HCT116 (cell line): ENCODE results near the gene MAN2B2. TPM values are rescaled to one million over a fixed set of nuclear protein-coding genes. Genes with fewer than 3 reads are reported as not detected.

ENCODE experiments used
- ATAC-seq: fragments of 200-7000 bp; cut with Tn5 transposase; 2 replicates; pipeline ENCODE4 v1.9.1; 2020; ENCODE audit warnings: mild to moderate bottlenecking, moderate library complexity
- BruUV-seq: library from RNA; stranded (reverse); fragments of 400-500 nt; replicated peaks from 2 replicates; lab custom pipeline; 2021; lab: Mats Ljungman, UMichigan
- CTCF ChIA-PET: fragments of 300-600 bp; sonication (Branson Sonifier 250); formaldehyde crosslinking; loops from one replicate; lab custom pipeline; 2021; ENCODE audit warnings: antibody characterized with exemption; lab: Charles Lee
- POLR2A ChIA-PET: fragments of 300-600, 350-600 bp; sonication (Branson Sonifier 250); formaldehyde crosslinking; loops from one replicate; lab custom pipeline; 2021; ENCODE audit warnings: antibody characterized with exemption; lab: Charles Lee
- RAD21 ChIA-PET, 2 experiments: fragments of 300-600 bp; sonication (Branson Sonifier 250); formaldehyde crosslinking; loops; one replicate each; lab custom pipeline; 2023; ENCODE audit warnings: low total read pairs in 2 of 2; ENCODE audit not compliant: uncharacterized antibody in 2 of 2, unreplicated experiment in 2 of 2, low non-redundant PET in 1 of 2; lab: Charles Lee
- DNase-seq: peaks from one replicate; pipeline ENCODE4 v3.0.0-alpha.2; 2010; ENCODE audit warnings: low read depth, low spot score
- H2AFZ ChIP-seq: fragments of 200-600 bp; shearing (Covaris generic), sonication (generic); 2 replicates; pipeline ENCODE4 v1.6.1; 2017; ENCODE audit warnings: low read depth, mixed run types, mixed read lengths, antibody characterized with exemption, low read length; ENCODE audit not compliant: poor library complexity, severe bottlenecking
- H3K27ac ChIP-seq: 2 replicates; pipeline ENCODE4 v1.5.1; 2012; ENCODE audit warnings: low read depth, low read length
- H3K27me3 ChIP-seq: fragments of 200-600 bp; sonication (generic); 2 replicates; pipeline ENCODE4 v1.6.1; 2016; ENCODE audit warnings: mixed run types, low read length, mixed read lengths; ENCODE audit not compliant: insufficient read depth
- H3K36me3 ChIP-seq, 2 experiments: fragments of 200-500 bp in 1 of 2; fragments of 200-600 bp in 1 of 2; sonication (Bioruptor generic) in 1 of 2; sonication (generic) in 1 of 2; 2 replicates each; pipeline versions ENCODE4 v1.5.1 to v1.6.1; 2014 to 2016; ENCODE audit warnings: low read length in 2 of 2, inconsistent platforms in 1 of 2, mixed read lengths in 1 of 2, mixed run types in 1 of 2; ENCODE audit not compliant: insufficient read depth in 2 of 2, control insufficient read depth in 1 of 2
- H3K4me1 ChIP-seq, 2 experiments: fragments of 200-600 bp in 1 of 2; sonication (generic) in 1 of 2; 2 replicates each; pipeline versions ENCODE4 v1.5.1 to v1.6.1; 2012 to 2017; ENCODE audit warnings: low read length in 2 of 2, inconsistent platforms in 1 of 2, mild to moderate bottlenecking in 1 of 2, mixed read lengths in 1 of 2, mixed run types in 1 of 2, moderate library complexity in 1 of 2; ENCODE audit not compliant: insufficient read depth in 2 of 2, control insufficient read depth in 1 of 2
- H3K4me2 ChIP-seq: fragments of 200-600 bp; sonication (generic); 2 replicates; pipeline ENCODE4 v1.6.1; 2017; ENCODE audit warnings: mixed run types, low read length, mixed read lengths
- H3K4me3 ChIP-seq, 2 experiments: fragments of 200-600 bp in 1 of 2; sonication (generic) in 1 of 2; replicated peaks in 1 of 2; 2 replicates each; pipeline ENCODE4 v1.5.1; 2011 to 2016; ENCODE audit warnings: low read length in 2 of 2, control low read depth in 1 of 2, low read depth in 1 of 2, mild to moderate bottlenecking in 1 of 2, mixed read lengths in 1 of 2, mixed run types in 1 of 2
- H3K79me2 ChIP-seq: fragments of 200-600 bp; sonication (generic); 2 replicates; pipeline ENCODE4 v1.6.1; 2017; ENCODE audit warnings: mild to moderate bottlenecking, mixed run types, low read length, moderate library complexity, mixed read lengths; ENCODE audit not compliant: insufficient read depth
- H3K9ac ChIP-seq: fragments of 200-600 bp; sonication (generic); 2 replicates; pipeline ENCODE4 v1.6.1; 2016; ENCODE audit warnings: low read length, mixed read lengths
- H3K9me2 ChIP-seq: fragments of 200-600 bp; sonication (generic), shearing (Covaris generic); 2 replicates; pipeline ENCODE4 v1.6.1; 2017; ENCODE audit warnings: mixed run types, mild to moderate bottlenecking, moderate library complexity; ENCODE audit not compliant: insufficient read depth
- H3K9me3 ChIP-seq, 2 experiments: fragments of 200-500 bp in 1 of 2; fragments of 200-600 bp in 1 of 2; sonication (Bioruptor generic) in 1 of 2; sonication (generic) in 1 of 2; 2 replicates each; pipeline ENCODE4 v1.6.1; 2014 to 2017; ENCODE audit warnings: low read length in 2 of 2, mixed read lengths in 2 of 2, inconsistent platforms in 1 of 2, low read depth in 1 of 2, mild to moderate bottlenecking in 1 of 2, mixed run types in 1 of 2, moderate library complexity in 1 of 2; ENCODE audit not compliant: control insufficient read depth in 1 of 2, insufficient read depth in 1 of 2
- H4K20me1 ChIP-seq: fragments of 200-600 bp; sonication (generic), shearing (Covaris generic); 2 replicates; pipeline ENCODE4 v1.6.1; 2017; ENCODE audit warnings: mixed run types, mild to moderate bottlenecking, moderate library complexity; ENCODE audit not compliant: insufficient read depth
- ATF3 ChIP-seq: IDR thresholded peaks from 2 replicates; pipeline ENCODE4 v1.6.1; 2012
- CBX3 ChIP-seq: IDR thresholded peaks from 2 replicates; pipeline ENCODE4 v1.6.1; 2012; ENCODE audit warnings: low read depth
- EGR1 ChIP-seq: IDR thresholded peaks from 2 replicates; pipeline ENCODE4 v1.6.1; 2012; ENCODE audit warnings: low read depth
- EZH2 ChIP-seq: fragments of 200-600 bp; sonication (generic); IDR thresholded peaks from 2 replicates; pipeline ENCODE4 v1.6.1; 2017; ENCODE audit warnings: antibody characterized with exemption, mixed run types
- EZH2phosphoT487 ChIP-seq: fragments of 200-600 bp; IDR thresholded peaks from 2 replicates; pipeline ENCODE4 v1.6.1; 2018; ENCODE audit warnings: antibody characterized with exemption, borderline replicate concordance
- FOSL1 ChIP-seq: IDR thresholded peaks from 2 replicates; pipeline ENCODE4 v1.6.1; 2012; ENCODE audit warnings: low read depth
- JUND ChIP-seq: IDR thresholded peaks from 2 replicates; pipeline ENCODE4 v1.6.1; 2012
- MAX ChIP-seq: IDR thresholded peaks from 2 replicates; pipeline ENCODE4 v1.6.1; 2012
- POLR2A ChIP-seq: IDR thresholded peaks from 2 replicates; pipeline ENCODE4 v1.7.0; 2011; ENCODE audit warnings: borderline replicate concordance; ENCODE audit not compliant: insufficient read depth, insufficient read length; ENCODE audit errors: extremely low read depth
- RAD21 ChIP-seq: IDR thresholded peaks from 2 replicates; pipeline ENCODE4 v1.6.1; 2012; ENCODE audit warnings: low read depth, mild to moderate bottlenecking
- REST ChIP-seq: IDR thresholded peaks from 2 replicates; pipeline ENCODE4 v1.6.1; 2012; ENCODE audit warnings: low read depth
- SIN3A ChIP-seq: IDR thresholded peaks from 2 replicates; pipeline ENCODE4 v1.6.1; 2012; ENCODE audit warnings: low read depth
- YY1 ChIP-seq: IDR thresholded peaks from 2 replicates; pipeline ENCODE4 v1.6.1; 2011; ENCODE audit warnings: low read length, low read depth, moderate library complexity, mild to moderate bottlenecking; ENCODE audit not compliant: insufficient replicate concordance; ENCODE audit errors: extremely low read depth
- ZBTB33 ChIP-seq: IDR thresholded peaks from 2 replicates; pipeline ENCODE4 v1.6.1; 2011; ENCODE audit warnings: mild to moderate bottlenecking, low read length, moderate library complexity; ENCODE audit not compliant: insufficient replicate concordance; ENCODE audit errors: extremely low read depth
- intact Hi-C: fragments of 100-400 bp; cut with micrococcal nuclease; formaldehyde crosslinking; loops from 2 replicates; pipeline ENCODE4 v1.10.0; 2022
- total RNA-seq: library from RNA; stranded (reverse); gene quantifications from one replicate; pipeline ENCODE4 v1.2.1, GENCODE V29; 2021; ENCODE audit not compliant: unreplicated experiment

MAN2B2 gene
- total RNA-seq, 1 experiment from 2014 or later, result 18.0 TPM

- POLR2A ChIA-PET, result no interaction called here
- RAD21 ChIA-PET, result no interaction called here
- peaks cover 43% of the 10 kb centered on the region for H3K27me3 ChIP-seq
These were observed 13.2 kb upstream of the MAN2B2 start for GRCh38 chr4:6561706-6562371.

More at GRCh38 chr4:6561706-6562371, 13.2 kb upstream of the MAN2B2 start:
- Histone ChIP-seq H2AFZ (no peak overlapping the region), H3K9me3 (no peaks in the 10 kb centered on the region), H4K20me1 (no peaks in the 10 kb centered on the region), H3K27ac (no peak overlapping the region), H3K4me2 (no peak overlapping the region), H3K4me1 (no peaks in the 10 kb centered on the region), H3K79me2 (no peaks in the 10 kb centered on the region), H3K9ac (no peak overlapping the region), H3K4me3 (no peak overlapping the region), H3K9me2 (no peaks in the 10 kb centered on the region), H3K36me3 (no peaks in the 10 kb centered on the region)
- TF ChIP-seq REST, result no peak
- no peak for TF ChIP-seq EZH2phosphoT487
- TF ChIP-seq MAX, result no peak
- no peak for TF ChIP-seq CBX3
- no peak for TF ChIP-seq FOSL1
- no peak for TF ChIP-seq RAD21
- TF ChIP-seq ZBTB33, result no peak
- no peak for TF ChIP-seq EZH2
- no peak for TF ChIP-seq ATF3
- no peak for TF ChIP-seq POLR2A
- TF ChIP-seq SIN3A, result no peak
- TF ChIP-seq YY1, result no peak
- TF ChIP-seq JUND, result no peak
- no peak for TF ChIP-seq EGR1
- intact Hi-C loops, result no loop called here
- BruUV-seq, result no TSS peak
- DNase-seq, result no peak
- ATAC-seq, result no peak
- CTCF ChIA-PET, result interaction anchor here (1.5 kb wide), 1 partner anchor 13 kb away, joined by 4 read pairs; no protein-coding TSS in a partner anchor
